GM06990 (cell line): ENCODE data around the gene ZFAND3.

Experiments used
- DNase-seq: peaks from one replicate; pipeline ENCODE4 v3.0.0-alpha.2; 2011; ENCODE audit not compliant: insufficient read length; ENCODE audit errors: extremely low read depth
- H3K27me3 ChIP-seq: replicated peaks from 2 replicates; pipeline ENCODE4 v1.6.0; 2011; ENCODE audit warnings: low read length; ENCODE audit not compliant: control insufficient read depth, insufficient read depth
- H3K36me3 ChIP-seq: 2 replicates; pipeline ENCODE4 v1.5.1; 2011; ENCODE audit warnings: low read length; ENCODE audit not compliant: control insufficient read depth, insufficient read depth
- H3K4me3 ChIP-seq: replicated peaks from 2 replicates; pipeline ENCODE4 v1.5.1; 2011; ENCODE audit warnings: low read depth, mild to moderate bottlenecking, control low read depth, low read length
- CTCF ChIP-seq: IDR thresholded peaks from 2 replicates; pipeline ENCODE4 v1.5.1; 2011; ENCODE audit warnings: low read length, control low read depth, mild to moderate bottlenecking, inconsistent platforms; ENCODE audit not compliant: insufficient read depth, poor library complexity, severe bottlenecking

Gene ZFAND3

GRCh38 chr6:38144365-38144945, 324.9 kb downstream of the ZFAND3 start:
- H3K36me3 ChIP-seq = peaks cover 3% of the 10 kb centered on the region
- TF ChIP-seq CTCF = no peak
- H3K4me3 ChIP-seq = no peak overlapping the region
- no peak for DNase-seq
- no peaks in the 10 kb centered on the region for H3K27me3 ChIP-seq

GRCh38 chr6:38146021-38146733, 326.6 kb downstream of the ZFAND3 start:
- no peak for TF ChIP-seq CTCF
- H3K36me3 ChIP-seq = peaks cover 4% of the 10 kb centered on the region
- H3K27me3 ChIP-seq = no peaks in the 10 kb centered on the region
- H3K4me3 ChIP-seq = no peak overlapping the region
- no peak for DNase-seq

GRCh38 chr6:38146734-38147027, 327.2 kb downstream of the ZFAND3 start:
- no peak for DNase-seq
- TF ChIP-seq CTCF = no peak
- H3K4me3 ChIP-seq = no peak overlapping the region
- H3K27me3 ChIP-seq = no peaks in the 10 kb centered on the region
- H3K36me3 ChIP-seq = peaks cover 4% of the 10 kb centered on the region

GRCh38 chr6:38148606-38149005, 329.1 kb downstream of the ZFAND3 start:
- H3K27me3 ChIP-seq = no peaks in the 10 kb centered on the region
- no peak for TF ChIP-seq CTCF

GRCh38 chr6:38149531-38149930, 330.0 kb downstream of the ZFAND3 start:
- no peaks in the 10 kb centered on the region for H3K27me3 ChIP-seq
- DNase-seq = no peak
- peaks cover 12% of the 10 kb centered on the region for H3K36me3 ChIP-seq
- no peak overlapping the region for H3K4me3 ChIP-seq
- no peak for TF ChIP-seq CTCF

More at GRCh38 chr6:38148606-38149005, 329.1 kb downstream of the ZFAND3 start:
- no peak for DNase-seq
- peaks cover 11% of the 10 kb centered on the region for H3K36me3 ChIP-seq
- H3K4me3 ChIP-seq = no peak overlapping the region
